Activated T-cell treated with anti-CD3 and anti-CD28 coated beads for 1 hour (primary cell): ENCODE data around the gene MAPT.
"Not testable (repeated sequence)": the region's sequence is repeated elsewhere in the genome, so short reads cannot be mapped to it uniquely, and the experiment has no call there.

Experiments used
- DNase-seq: peaks from one replicate; pipeline ENCODE4 v3.0.0-alpha.2; 2020; ENCODE audit warnings: low read depth

The MAPT gene

DNA sequence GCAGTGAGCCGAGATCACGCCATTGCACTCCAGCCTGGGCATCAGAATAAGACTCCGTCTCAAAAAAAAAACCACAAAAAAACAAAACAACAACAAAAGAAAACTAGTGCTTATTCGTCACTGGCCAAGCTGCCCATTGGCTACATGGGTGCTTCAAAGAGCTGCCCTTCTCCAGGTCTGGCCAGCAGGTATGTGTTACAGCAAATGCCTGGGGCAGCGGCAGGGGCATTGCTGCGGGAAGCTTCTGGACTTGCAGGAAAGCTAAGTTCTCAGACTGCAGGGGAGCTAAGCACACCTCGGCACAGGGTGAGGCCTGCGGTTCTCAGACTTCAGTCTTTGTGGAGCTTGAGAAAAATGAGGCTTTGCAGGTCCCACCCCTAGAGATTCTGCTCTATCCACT lies 100.6 kb downstream of the MAPT start:
- DNase-seq: no peak

DNA sequence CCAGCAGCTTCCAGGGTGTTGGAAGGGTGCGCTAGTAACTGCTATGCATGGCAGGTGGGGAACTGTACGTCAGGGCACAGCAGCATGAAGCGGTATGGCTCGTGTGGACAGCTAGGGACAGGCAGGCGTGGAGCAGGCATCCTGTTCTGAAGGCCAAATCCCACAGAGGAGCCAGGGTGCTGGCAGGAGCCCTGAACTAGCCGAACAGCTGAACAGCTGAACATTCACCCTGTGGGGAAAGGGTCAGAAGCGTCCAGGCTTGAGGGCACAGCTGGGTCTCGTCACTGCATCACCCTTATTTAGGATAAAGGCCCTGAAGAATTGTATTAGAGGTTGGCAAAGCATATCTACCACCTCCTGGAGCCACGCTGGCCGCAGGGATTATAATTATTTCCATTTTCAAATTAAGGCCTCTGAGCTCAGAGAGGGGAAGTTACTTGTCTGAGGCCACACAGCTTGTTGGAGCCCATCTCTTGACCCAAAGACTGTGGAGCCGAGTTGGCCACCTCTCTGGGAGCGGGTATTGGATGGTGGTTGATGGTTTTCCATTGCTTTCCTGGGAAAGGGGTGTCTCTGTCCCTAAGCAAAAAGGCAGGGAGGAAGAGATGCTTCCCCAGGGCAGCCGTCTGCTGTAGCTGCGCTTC lies 101.4 kb downstream of the MAPT start:
- DNase-seq: no peak

DNA sequence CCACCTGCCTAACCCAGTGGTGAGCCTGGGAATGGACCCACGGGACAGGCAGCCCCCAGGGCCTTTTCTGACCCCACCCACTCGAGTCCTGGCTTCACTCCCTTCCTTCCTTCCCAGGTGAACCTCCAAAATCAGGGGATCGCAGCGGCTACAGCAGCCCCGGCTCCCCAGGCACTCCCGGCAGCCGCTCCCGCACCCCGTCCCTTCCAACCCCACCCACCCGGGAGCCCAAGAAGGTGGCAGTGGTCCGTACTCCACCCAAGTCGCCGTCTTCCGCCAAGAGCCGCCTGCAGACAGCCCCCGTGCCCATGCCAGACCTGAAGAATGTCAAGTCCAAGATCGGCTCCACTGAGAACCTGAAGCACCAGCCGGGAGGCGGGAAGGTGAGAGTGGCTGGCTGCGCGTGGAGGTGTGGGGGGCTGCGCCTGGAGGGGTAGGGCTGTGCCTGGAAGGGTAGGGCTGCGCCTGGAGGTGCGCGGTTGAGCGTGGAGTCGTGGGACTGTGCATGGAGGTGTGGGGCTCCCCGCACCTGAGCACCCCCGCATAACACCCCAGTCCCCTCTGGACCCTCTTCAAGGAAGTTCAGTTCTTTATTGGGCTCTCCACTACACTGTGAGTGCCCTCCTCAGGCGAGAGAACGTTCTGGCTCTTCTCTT lies 102.1 kb downstream of the MAPT start:
- DNase-seq: no peak

DNA sequence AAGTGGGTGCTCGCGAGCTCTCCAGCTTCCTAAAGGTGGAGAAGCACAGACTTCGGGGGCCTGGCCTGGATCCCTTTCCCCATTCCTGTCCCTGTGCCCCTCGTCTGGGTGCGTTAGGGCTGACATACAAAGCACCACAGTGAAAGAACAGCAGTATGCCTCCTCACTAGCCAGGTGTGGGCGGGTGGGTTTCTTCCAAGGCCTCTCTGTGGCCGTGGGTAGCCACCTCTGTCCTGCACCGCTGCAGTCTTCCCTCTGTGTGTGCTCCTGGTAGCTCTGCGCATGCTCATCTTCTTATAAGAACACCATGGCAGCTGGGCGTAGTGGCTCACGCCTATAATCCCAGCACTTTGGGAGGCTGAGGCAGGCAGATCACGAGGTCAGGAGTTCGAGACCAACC lies 102.8 kb downstream of the MAPT start:
- no peak for DNase-seq

DNA sequence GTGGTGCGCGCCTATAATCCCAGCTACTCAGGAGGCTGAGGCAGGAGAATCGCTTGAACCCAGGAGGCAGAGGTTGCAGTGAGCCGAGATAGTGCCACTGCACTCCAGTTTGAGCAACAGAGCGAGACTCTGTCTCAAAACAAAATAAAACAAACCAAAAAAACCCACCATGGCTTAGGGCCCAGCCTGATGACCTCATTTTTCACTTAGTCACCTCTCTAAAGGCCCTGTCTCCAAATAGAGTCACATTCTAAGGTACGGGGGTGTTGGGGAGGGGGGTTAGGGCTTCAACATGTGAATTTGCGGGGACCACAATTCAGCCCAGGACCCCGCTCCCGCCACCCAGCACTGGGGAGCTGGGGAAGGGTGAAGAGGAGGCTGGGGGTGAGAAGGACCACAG lies 103.3 kb downstream of the MAPT start:
- DNase-seq: no peak

DNA sequence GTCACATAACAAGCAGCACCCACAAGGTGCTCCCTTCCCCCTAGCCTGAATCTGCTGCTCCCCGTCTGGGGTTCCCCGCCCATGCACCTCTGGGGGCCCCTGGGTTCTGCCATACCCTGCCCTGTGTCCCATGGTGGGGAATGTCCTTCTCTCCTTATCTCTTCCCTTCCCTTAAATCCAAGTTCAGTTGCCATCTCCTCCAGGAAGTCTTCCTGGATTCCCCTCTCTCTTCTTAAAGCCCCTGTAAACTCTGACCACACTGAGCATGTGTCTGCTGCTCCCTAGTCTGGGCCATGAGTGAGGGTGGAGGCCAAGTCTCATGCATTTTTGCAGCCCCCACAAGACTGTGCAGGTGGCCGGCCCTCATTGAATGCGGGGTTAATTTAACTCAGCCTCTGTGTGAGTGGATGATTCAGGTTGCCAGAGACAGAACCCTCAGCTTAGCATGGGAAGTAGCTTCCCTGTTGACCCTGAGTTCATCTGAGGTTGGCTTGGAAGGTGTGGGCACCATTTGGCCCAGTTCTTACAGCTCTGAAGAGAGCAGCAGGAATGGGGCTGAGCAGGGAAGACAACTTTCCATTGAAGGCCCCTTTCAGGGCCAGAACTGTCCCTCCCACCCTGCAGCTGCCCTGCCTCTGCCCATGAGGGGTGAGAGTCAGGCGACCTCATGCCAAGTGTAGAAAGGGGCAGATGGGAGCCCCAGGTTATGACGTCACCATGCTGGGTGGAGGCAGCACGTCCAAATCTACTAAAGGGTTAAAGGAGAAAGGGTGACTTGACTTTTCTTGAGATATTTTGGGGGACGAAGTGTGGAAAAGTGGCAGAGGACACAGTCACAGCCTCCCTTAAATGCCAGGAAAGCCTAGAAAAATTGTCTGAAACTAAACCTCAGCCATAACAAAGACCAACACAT lies 104.9 kb downstream of the MAPT start, which contains the start of gene STH:
TSS of gene STH (plus strand) at position 264 of the 913 bp plus-strand sequence. CDS start at position 294, 30 bp downstream.
- no peak for DNase-seq

DNA sequence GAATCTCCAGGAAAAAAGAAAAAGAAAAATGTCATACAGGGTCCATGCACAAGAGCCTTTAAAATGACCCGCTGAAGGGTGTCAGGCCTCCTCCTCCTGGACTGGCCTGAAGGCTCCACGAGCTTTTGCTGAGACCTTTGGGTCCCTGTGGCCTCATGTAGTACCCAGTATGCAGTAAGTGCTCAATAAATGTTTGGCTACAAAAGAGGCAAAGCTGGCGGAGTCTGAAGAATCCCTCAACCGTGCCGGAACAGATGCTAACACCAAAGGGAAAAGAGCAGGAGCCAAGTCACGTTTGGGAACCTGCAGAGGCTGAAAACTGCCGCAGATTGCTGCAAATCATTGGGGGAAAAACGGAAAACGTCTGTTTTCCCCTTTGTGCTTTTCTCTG lies 105.5 kb downstream of the MAPT start:
- no peak for DNase-seq

DNA sequence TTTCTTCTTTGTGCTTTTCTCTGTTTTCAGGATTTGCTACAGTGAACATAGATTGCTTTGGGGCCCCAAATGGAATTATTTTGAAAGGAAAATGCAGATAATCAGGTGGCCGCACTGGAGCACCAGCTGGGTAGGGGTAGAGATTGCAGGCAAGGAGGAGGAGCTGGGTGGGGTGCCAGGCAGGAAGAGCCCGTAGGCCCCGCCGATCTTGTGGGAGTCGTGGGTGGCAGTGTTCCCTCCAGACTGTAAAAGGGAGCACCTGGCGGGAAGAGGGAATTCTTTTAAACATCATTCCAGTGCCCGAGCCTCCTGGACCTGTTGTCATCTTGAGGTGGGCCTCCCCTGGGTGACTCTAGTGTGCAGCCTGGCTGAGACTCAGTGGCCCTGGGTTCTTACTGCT lies 105.9 kb downstream of the MAPT start:
- no peak for DNase-seq

DNA sequence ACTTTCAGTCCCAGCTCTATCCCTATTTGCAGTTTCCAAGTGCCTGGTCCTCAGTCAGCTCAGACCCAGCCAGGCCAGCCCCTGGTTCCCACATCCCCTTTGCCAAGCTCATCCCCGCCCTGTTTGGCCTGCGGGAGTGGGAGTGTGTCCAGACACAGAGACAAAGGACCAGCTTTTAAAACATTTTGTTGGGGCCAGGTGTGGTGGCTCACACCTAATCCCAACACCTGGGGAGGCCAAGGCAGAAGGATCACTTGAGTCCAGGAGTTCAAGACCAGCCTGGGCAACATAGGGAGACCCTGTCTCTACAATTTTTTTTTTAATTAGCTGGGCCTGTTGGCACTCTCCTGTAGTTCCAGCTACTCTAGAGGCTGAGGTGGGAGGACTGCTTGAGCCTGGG lies 106.4 kb downstream of the MAPT start:
- DNase-seq: no peak

DNA sequence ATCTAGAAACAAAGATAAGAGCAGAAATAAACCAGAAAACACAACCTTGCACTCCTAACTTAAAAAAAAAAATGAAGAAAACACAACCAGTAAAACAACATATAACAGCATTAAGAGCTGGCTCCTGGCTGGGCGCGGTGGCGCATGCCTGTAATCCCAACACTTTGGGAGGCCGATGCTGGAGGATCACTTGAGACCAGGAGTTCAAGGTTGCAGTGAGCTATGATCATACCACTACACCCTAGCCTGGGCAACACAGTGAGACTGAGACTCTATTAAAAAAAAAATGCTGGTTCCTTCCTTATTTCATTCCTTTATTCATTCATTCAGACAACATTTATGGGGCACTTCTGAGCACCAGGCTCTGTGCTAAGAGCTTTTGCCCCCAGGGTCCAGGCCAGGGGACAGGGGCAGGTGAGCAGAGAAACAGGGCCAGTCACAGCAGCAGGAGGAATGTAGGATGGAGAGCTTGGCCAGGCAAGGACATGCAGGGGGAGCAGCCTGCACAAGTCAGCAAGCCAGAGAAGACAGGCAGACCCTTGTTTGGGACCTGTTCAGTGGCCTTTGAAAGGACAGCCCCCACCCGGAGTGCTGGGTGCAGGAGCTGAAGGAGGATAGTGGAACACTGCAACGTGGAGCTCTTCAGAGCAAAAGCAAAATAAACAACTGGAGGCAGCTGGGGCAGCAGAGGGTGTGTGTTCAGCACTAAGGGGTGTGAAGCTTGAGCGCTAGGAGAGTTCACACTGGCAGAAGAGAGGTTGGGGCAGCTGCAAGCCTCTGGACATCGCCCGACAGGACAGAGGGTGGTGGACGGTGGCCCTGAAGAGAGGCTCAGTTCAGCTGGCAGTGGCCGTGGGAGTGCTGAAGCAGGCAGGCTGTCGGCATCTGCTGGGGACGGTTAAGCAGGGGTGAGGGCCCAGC lies 107.3 kb downstream of the MAPT start:
- DNase-seq: no peak

DNA sequence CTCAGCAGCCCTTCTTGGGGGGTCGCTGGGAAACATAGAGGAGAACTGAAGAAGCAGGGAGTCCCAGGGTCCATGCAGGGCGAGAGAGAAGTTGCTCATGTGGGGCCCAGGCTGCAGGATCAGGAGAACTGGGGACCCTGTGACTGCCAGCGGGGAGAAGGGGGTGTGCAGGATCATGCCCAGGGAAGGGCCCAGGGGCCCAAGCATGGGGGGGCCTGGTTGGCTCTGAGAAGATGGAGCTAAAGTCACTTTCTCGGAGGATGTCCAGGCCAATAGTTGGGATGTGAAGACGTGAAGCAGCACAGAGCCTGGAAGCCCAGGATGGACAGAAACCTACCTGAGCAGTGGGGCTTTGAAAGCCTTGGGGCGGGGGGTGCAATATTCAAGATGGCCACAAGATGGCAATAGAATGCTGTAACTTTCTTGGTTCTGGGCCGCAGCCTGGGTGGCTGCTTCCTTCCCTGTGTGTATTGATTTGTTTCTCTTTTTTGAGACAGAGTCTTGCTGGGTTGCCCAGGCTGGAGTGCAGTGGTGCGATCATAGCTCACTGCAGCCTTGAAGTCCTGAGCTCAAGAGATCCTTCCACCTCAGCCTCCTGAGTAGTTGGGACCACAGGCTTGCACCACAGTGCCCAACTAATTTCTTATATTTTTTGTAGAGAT lies 108.1 kb downstream of the MAPT start:
- DNase-seq: peak; percentile 62

DNA sequence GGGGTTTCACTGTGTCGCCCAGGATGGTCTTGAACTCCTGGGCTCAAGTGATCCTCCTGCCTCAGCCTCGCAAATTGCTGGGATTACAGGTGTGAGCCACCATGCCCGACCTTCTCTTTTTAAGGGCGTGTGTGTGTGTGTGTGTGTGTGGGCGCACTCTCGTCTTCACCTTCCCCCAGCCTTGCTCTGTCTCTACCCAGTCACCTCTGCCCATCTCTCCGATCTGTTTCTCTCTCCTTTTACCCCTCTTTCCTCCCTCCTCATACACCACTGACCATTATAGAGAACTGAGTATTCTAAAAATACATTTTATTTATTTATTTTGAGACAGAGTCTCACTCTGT lies 108.6 kb downstream of the MAPT start:
- no peak for DNase-seq

DNA sequence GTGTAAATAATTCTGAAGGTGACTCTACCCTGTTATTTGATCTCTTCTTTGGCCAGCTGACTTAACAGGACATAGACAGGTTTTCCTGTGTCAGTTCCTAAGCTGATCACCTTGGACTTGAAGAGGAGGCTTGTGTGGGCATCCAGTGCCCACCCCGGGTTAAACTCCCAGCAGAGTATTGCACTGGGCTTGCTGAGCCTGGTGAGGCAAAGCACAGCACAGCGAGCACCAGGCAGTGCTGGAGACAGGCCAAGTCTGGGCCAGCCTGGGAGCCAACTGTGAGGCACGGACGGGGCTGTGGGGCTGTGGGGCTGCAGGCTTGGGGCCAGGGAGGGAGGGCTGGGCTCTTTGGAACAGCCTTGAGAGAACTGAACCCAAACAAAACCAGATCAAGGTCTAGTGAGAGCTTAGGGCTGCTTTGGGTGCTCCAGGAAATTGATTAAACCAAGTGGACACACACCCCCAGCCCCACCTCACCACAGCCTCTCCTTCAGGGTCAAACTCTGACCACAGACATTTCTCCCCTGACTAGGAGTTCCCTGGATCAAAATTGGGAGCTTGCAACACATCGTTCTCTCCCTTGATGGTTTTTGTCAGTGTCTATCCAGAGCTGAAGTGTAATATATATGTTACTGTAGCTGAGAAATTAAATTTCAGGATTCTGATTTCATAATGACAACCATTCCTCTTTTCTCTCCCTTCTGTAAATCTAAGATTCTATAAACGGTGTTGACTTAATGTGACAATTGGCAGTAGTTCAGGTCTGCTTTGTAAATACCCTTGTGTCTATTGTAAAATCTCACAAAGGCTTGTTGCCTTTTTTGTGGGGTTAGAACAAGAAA lies 109.8 kb downstream of the MAPT start:
- DNase-seq: no peak

DNA sequence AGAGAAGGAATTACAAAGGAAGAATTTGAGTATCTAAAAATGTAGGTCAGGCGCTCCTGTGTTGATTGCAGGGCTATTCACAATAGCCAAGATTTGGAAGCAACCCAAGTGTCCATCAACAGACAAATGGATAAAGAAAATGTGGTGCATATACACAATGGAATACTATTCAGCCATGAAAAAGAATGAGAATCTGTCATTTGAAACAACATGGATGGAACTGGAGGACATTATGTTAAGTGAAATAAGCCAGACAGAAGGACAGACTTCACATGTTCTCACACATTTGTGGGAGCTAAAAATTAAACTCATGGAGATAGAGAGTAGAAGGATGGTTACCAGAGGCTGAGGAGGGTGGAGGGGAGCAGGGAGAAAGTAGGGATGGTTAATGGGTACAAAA lies 111.7 kb downstream of the MAPT start:
- DNase-seq: not testable (repeated sequence)

DNA sequence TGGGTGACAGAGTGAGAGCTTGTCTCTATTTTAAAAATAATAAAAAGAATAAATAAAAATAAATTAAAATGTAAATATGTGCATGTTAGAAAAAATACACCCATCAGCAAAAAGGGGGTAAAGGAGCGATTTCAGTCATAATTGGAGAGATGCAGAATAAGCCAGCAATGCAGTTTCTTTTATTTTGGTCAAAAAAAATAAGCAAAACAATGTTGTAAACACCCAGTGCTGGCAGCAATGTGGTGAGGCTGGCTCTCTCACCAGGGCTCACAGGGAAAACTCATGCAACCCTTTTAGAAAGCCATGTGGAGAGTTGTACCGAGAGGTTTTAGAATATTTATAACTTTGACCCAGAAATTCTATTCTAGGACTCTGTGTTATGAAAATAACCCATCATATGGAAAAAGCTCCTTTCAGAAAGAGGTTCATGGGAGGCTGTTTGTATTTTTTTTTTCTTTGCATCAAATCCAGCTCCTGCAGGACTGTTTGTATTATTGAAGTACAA lies 113.2 kb downstream of the MAPT start:
- no peak for DNase-seq

DNA sequence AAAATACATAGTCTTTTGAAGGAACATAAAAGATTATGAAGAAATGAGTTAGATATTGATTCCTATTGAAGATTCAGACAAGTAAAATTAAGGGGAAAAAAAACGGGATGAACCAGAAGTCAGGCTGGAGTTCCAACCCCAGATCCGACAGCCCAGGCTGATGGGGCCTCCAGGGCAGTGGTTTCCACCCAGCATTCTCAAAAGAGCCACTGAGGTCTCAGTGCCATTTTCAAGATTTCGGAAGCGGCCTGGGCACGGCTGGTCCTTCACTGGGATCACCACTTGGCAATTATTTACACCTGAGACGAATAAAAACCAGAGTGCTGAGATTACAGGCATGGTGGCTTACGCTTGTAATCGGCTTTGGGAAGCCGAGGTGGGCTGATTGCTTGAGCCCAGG lies 114.2 kb downstream of the MAPT start:
- DNase-seq: no peak

DNA sequence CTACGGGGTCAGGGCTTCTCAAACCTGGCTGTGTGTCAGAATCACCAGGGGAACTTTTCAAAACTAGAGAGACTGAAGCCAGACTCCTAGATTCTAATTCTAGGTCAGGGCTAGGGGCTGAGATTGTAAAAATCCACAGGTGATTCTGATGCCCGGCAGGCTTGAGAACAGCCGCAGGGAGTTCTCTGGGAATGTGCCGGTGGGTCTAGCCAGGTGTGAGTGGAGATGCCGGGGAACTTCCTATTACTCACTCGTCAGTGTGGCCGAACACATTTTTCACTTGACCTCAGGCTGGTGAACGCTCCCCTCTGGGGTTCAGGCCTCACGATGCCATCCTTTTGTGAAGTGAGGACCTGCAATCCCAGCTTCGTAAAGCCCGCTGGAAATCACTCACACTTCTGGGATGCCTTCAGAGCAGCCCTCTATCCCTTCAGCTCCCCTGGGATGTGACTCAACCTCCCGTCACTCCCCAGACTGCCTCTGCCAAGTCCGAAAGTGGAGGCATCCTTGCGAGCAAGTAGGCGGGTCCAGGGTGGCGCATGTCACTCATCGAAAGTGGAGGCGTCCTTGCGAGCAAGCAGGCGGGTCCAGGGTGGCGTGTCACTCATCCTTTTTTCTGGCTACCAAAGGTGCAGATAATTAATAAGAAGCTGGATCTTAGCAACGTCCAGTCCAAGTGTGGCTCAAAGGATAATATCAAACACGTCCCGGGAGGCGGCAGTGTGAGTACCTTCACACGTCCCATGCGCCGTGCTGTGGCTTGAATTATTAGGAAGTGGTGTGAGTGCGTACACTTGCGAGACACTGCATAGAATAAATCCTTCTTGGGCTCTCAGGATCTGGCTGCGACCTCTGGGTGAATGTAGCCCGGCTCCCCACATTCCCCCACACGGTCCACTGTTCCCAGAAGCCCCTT lies 115.6 kb downstream of the MAPT start:
- DNase-seq: no peak

DNA sequence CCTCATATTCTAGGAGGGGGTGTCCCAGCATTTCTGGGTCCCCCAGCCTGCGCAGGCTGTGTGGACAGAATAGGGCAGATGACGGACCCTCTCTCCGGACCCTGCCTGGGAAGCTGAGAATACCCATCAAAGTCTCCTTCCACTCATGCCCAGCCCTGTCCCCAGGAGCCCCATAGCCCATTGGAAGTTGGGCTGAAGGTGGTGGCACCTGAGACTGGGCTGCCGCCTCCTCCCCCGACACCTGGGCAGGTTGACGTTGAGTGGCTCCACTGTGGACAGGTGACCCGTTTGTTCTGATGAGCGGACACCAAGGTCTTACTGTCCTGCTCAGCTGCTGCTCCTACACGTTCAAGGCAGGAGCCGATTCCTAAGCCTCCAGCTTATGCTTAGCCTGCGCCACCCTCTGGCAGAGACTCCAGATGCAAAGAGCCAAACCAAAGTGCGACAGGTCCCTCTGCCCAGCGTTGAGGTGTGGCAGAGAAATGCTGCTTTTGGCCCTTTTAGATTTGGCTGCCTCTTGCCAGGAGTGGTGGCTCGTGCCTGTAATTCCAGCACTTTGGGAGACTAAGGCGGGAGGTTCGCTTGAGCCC lies 116.3 kb downstream of the MAPT start:
- DNase-seq: no peak
